Small intestine (tissue), 7 donors: ENCODE results near the gene SNX13. TPM values are rescaled to one million over a fixed set of nuclear protein-coding genes. Genes with fewer than 3 reads are reported as not detected.

Experiments
- DNase-seq, 2 donors: peaks; one replicate each; pipeline versions ENCODE4 v3.0.0 to v3.0.0-alpha.2; 2013
- FAIRE-seq: peaks from 2 replicates; lab custom pipeline; 2012; peaks lifted over from hg19 to GRCh38; lab: Jason Lieb, UNC
- H3K27ac ChIP-seq, 3 donors: one replicate each; pipeline ENCODE4 v1.5.1; 2013; ENCODE audit warnings: low read length in 2 of 3, mild to moderate bottlenecking in 2 of 3, control low read depth in 1 of 3, inconsistent platforms in 1 of 3, low read depth in 1 of 3, moderate library complexity in 1 of 3
- H3K27me3 ChIP-seq, 3 donors: one replicate each; pipeline ENCODE4 v1.6.1; 2013; ENCODE audit warnings: low read length in 3 of 3, inconsistent platforms in 1 of 3; ENCODE audit not compliant: control insufficient read depth in 3 of 3, insufficient read depth in 3 of 3
- H3K36me3 ChIP-seq, 3 donors: one replicate each; pipeline ENCODE4 v1.6.1; 2013; ENCODE audit warnings: low read length in 3 of 3, inconsistent platforms in 1 of 3, low read depth in 1 of 3, mild to moderate bottlenecking in 1 of 3, moderate library complexity in 1 of 3; ENCODE audit not compliant: control insufficient read depth in 3 of 3, insufficient read depth in 2 of 3
- H3K4me1 ChIP-seq, 3 donors: one replicate each; pipeline ENCODE4 v1.6.1; 2013; ENCODE audit warnings: low read length in 2 of 3, inconsistent platforms in 1 of 3, low read depth in 1 of 3, mild to moderate bottlenecking in 1 of 3, moderate library complexity in 1 of 3; ENCODE audit not compliant: control insufficient read depth in 3 of 3, insufficient read depth in 2 of 3
- H3K4me3 ChIP-seq, 3 donors: one replicate each; pipeline ENCODE4 v1.5.1; 2013; ENCODE audit warnings: low read length in 3 of 3, control low read depth in 1 of 3, inconsistent platforms in 1 of 3, low read depth in 1 of 3, mild to moderate bottlenecking in 1 of 3, moderate library complexity in 1 of 3
- H3K9me3 ChIP-seq, 2 donors: one replicate each; pipeline ENCODE4 v1.6.1; 2013; ENCODE audit warnings: low read depth in 1 of 2, low read length in 1 of 2; ENCODE audit not compliant: control insufficient read depth in 2 of 2, insufficient read depth in 1 of 2
- WGBS, 3 donors: extraction: QIAGEN DNeasy Blood & Tissue Kit; methylation state at CpG; one replicate each; pipeline ENCODE4 v1.1.7; 2013; 5-methylcytosine and 5-hydroxymethylcytosine counted together
- polyA plus RNA-seq, 4 donors: library from polyadenylated mRNA; stranded (reverse) in 3 of 4; unstranded in 1 of 4; fragments of 200-250 nt in 3 of 4; fragments of 120-200 nt in 1 of 4; gene quantifications; one replicate each; pipeline versions ENCODE4 v1.2.1 to v1.2.3, GENCODE V29; 2013
- donor health status: healthy with polysubstance abuse.
- donor health status: control.
- donor health status: control.
- donor health status: Bipolar disorder and iron deficiency.
- donor health status: healthy.

The SNX13 gene
- polyA plus RNA-seq, 4 donors, result 5.7 to 36.0 (median 7.6) TPM

- Histone ChIP-seq H3K4me3 (no peak overlapping the region), H3K4me1 (no peaks in the 10 kb centered on the region), H3K36me3 (no peaks in the 10 kb centered on the region), H3K27ac (no peak overlapping the region), H3K27me3 (no peaks in the 10 kb centered on the region), H3K9me3 (no peaks in the 10 kb centered on the region)
- FAIRE-seq (no peak), DNase-seq (no peak)
- 95 to 97% (median 95%) methylated on average over 9 of the region's 9 CpGs for whole genome bisulfite sequencing, 3 donors
Observed at GRCh38 chr7:17962652-17963051, 22.4 kb upstream of the SNX13 start.

- no peaks in the 10 kb centered on the region for H3K4me1 ChIP-seq
- 86 to 92% (median 89%) methylated on average over 2 of the region's 2 CpGs for WGBS, 3 donors
- DNase-seq, result no peak
- no peak for FAIRE-seq
- H3K9me3 ChIP-seq, result no peaks in the 10 kb centered on the region
- no peak overlapping the region for H3K27ac ChIP-seq
- no peaks in the 10 kb centered on the region for H3K36me3 ChIP-seq
- H3K4me3 ChIP-seq, result no peak overlapping the region
- H3K27me3 ChIP-seq, result no peaks in the 10 kb centered on the region
Observed at GRCh38 chr7:17957871-17958270, 17.6 kb upstream of the SNX13 start.

GRCh38 chr7:17952387-17952786 is 12.1 kb upstream of the SNX13 start:
- Histone ChIP-seq H3K4me1 (no peaks in the 10 kb centered on the region), H3K36me3 (no peaks in the 10 kb centered on the region), H3K9me3 (peaks cover 0 to 3% of the 10 kb centered on the region in 2 donors), H3K27me3 (no peaks in the 10 kb centered on the region), H3K4me3 (no peak overlapping the region), H3K27ac (no peak overlapping the region)
- FAIRE-seq (no peak), DNase-seq (no peak)
- 76 to 82% (median 76%) methylated on average over 2 of the region's 2 CpGs for WGBS, 3 donors

DNA sequence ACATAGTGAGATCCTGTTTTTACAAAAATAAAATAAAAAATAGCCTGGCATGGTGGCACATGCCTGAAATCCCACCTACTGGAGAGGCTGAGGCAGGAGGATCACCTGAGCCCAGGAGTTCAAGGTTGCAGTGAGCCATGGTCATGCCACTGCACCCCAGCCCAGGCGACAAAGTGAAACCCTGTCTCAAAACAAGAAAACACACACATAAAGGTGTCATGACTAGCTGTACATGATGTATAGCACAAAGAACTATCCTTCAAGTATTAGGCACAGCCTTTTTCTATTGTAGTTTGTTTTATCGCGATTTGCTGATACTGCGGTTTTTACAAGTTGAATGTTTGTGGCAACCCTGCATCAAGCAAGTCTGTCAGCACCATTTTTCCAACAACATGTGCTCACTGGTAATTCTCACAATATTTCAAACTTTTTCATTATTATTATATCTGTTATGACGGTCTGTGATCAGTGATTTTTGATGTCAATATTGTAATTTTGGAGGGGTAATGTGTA is 11.5 kb upstream of the SNX13 start:
- FAIRE-seq, result no peak
- H3K9me3 ChIP-seq, result peaks cover 0 to 3% of the 10 kb centered on the region in 2 donors
- H3K36me3 ChIP-seq, result no peaks in the 10 kb centered on the region
- no peaks in the 10 kb centered on the region for H3K4me1 ChIP-seq
- no peaks in the 10 kb centered on the region for H3K27me3 ChIP-seq
- no peak overlapping the region for H3K27ac ChIP-seq
- H3K4me3 ChIP-seq, result no peak overlapping the region
- WGBS, 3 donors, result 86 to 94% (median 92%) methylated on average over 5 of the region's 5 CpGs
- DNase-seq, result no peak

- Histone ChIP-seq H3K4me3 (no peak overlapping the region), H3K27me3 (no peaks in the 10 kb centered on the region), H3K4me1 (no peaks in the 10 kb centered on the region), H3K9me3 (peaks cover 0 to 3% of the 10 kb centered on the region in 2 donors), H3K36me3 (no peaks in the 10 kb centered on the region), H3K27ac (no peak overlapping the region)
- DNase-seq (peak in 1 of 2 donors; percentile 72), FAIRE-seq (no peak)
- WGBS, 3 donors, result 20 to 65% (median 40%) methylated on average over 2 of the region's 2 CpGs
Observed at GRCh38 chr7:17948526-17949238, 8.4 kb upstream of the SNX13 start.

DNA sequence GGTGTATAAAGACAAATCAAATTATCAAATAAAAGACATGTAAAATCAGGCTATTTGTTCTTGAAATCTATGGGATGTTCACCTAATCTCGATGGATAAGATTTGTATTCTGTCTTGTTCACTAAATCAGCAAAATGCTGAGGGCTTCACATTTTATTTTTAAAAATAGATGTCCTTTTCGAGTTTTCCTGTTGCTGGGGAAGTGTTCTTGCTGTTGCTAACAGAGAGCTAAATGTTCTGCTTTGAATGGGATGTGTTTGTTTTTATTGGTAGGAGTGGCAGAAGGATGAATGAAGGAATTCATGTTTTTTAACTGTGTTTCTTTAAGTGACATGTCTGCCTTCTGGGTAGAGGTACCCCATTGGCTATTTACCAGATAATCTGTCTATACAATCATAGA is 7.3 kb upstream of the SNX13 start:
- peaks cover 0 to 3% of the 10 kb centered on the region in 2 donors for H3K9me3 ChIP-seq
- no peaks in the 10 kb centered on the region for H3K4me1 ChIP-seq
- no peaks in the 10 kb centered on the region for H3K27me3 ChIP-seq
- no peak overlapping the region for H3K27ac ChIP-seq
- FAIRE-seq, result no peak
- DNase-seq, result no peak
- WGBS, 3 donors, result 70 to 82% (median 82%) methylated on average over 2 of the region's 2 CpGs
- H3K4me3 ChIP-seq, result no peak overlapping the region
- no peaks in the 10 kb centered on the region for H3K36me3 ChIP-seq

GRCh38 chr7:17946591-17946990 is 6.3 kb upstream of the SNX13 start:
- no peak for FAIRE-seq
- Histone ChIP-seq H3K4me1 (no peaks in the 10 kb centered on the region), H3K9me3 (no peaks in the 10 kb centered on the region), H3K4me3 (no peak overlapping the region), H3K27me3 (no peaks in the 10 kb centered on the region), H3K36me3 (no peaks in the 10 kb centered on the region), H3K27ac (no peak overlapping the region)
- DNase-seq, result peak in 1 of 2 donors; percentile 10
- WGBS, 3 donors, result 22 to 27% (median 26%) methylated on average over 1 of the region's 1 CpG

DNA sequence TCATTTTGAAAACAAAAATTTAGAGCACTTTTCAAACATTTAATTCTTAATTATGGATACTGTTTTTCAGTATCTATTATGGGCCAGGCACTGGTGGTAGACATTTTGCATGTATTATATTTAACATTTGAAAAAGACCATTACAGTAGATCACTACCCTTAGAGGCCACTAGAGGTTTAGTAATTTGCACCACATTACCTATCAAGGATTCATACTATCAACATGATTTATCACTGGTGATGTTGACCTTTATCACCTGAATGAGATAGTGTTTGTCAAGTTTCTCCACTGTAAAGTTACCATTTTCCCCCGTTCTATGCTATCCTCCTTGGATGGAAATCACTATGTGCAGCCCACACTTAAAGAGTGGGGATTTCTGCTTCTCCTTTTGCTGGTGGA is 4.4 kb upstream of the SNX13 start:
- no peak for DNase-seq
- no peak for FAIRE-seq
- no peaks in the 10 kb centered on the region for H3K36me3 ChIP-seq
- H3K27me3 ChIP-seq, result no peaks in the 10 kb centered on the region
- no peaks in the 10 kb centered on the region for H3K4me1 ChIP-seq
- WGBS, 3 donors, result 75 to 93% (median 79%) methylated on average over 1 of the region's 1 CpG
- H3K27ac ChIP-seq, result no peak overlapping the region
- no peaks in the 10 kb centered on the region for H3K9me3 ChIP-seq
- H3K4me3 ChIP-seq, result no peak overlapping the region
